Tibial nerve (tissue), 4 donors: ENCODE results near the gene GCNT2.

Experiments
- CTCF ChIP-seq, 5 experiments: fragments of 200-600 bp in 3 of 5; fragments of 450-650 bp in 2 of 5; sonication (generic) in 3 of 5; IDR thresholded peaks; one replicate each; pipeline ENCODE4 v1.5.1; 2016 to 2019; ENCODE audit warnings: antibody characterized with exemption in 5 of 5, mild to moderate bottlenecking in 3 of 5, moderate library complexity in 2 of 5
- EP300 ChIP-seq, 2 donors: sonication (generic); formaldehyde crosslinking; IDR thresholded peaks; one replicate each; pipeline ENCODE4 v1.6.1; 2017; ENCODE audit warnings: antibody characterized with exemption in 2 of 2, mild to moderate bottlenecking in 1 of 2
- POLR2A ChIP-seq, 2 donors: fragments of 450-650 bp; IDR thresholded peaks; one replicate each; pipeline ENCODE4 v1.6.1; 2017; ENCODE audit warnings: antibody characterized with exemption in 2 of 2, mild to moderate bottlenecking in 2 of 2, moderate library complexity in 2 of 2

- no peak for TF ChIP-seq POLR2A (IDR thresholded peaks at IDR 0.05)
- no peak for TF ChIP-seq CTCF (IDR thresholded peaks at IDR 0.05)
- TF ChIP-seq EP300 (IDR thresholded peaks at IDR 0.05): peak in 1 of 2 donors; percentile 34
Observed at GRCh38 chr6:10643201-10643651, 122.1 kb downstream of the GCNT2 start.
